Lung (tissue), 12 donors: ENCODE results near the gene LYSMD4. TPM values are rescaled to one million over a fixed set of nuclear protein-coding genes. Genes with fewer than 3 reads are reported as not detected.
A peak's percentile ranks its signal among the peaks of the same experiment; 100 is the strongest.

Experiments used
- ATAC-seq: fragments of 200-7000 bp; cut with Tn5 transposase; one replicate; pipeline ENCODE4 v1.9.1; 2020; ENCODE audit warnings: moderate number of reproducible peaks; ENCODE audit not compliant: insufficient read depth, low FRiP score
- DNase-seq, 3 donors: peaks; one replicate each; pipeline ENCODE4 v3.0.0-alpha.2; 2013 to 2017
- H3K27ac ChIP-seq, 2 donors: one replicate each; pipeline ENCODE4 v1.5.1; 2013; ENCODE audit warnings: mild to moderate bottlenecking in 2 of 2, moderate library complexity in 2 of 2, control low read depth in 1 of 2, inconsistent platforms in 1 of 2, low read depth in 1 of 2, low read length in 1 of 2
- H3K27me3 ChIP-seq, 3 donors: one replicate each; pipeline ENCODE4 v1.5.1; 2013; ENCODE audit warnings: low read length in 2 of 3; ENCODE audit not compliant: control insufficient read depth in 3 of 3, insufficient read depth in 3 of 3
- H3K36me3 ChIP-seq, 4 donors: one replicate each; pipeline ENCODE4 v1.5.1; 2013; ENCODE audit warnings: low read length in 4 of 4, mild to moderate bottlenecking in 1 of 4, moderate library complexity in 1 of 4; ENCODE audit not compliant: control insufficient read depth in 4 of 4, insufficient read depth in 4 of 4
- H3K4me1 ChIP-seq, 5 donors: one replicate each; pipeline ENCODE4 v1.5.1; 2013; ENCODE audit warnings: low read length in 5 of 5, mild to moderate bottlenecking in 2 of 5, moderate library complexity in 1 of 5; ENCODE audit not compliant: control insufficient read depth in 5 of 5, insufficient read depth in 5 of 5
- H3K4me3 ChIP-seq: one replicate; pipeline ENCODE4 v1.5.1; 2013; ENCODE audit warnings: mild to moderate bottlenecking, control low read depth, moderate library complexity
- H3K9ac ChIP-seq, 2 donors: one replicate each; pipeline ENCODE4 v1.5.1; 2013; ENCODE audit warnings: low read length in 2 of 2, control low read depth in 1 of 2; ENCODE audit not compliant: insufficient read depth in 1 of 2
- H3K9me3 ChIP-seq, 4 donors: one replicate each; pipeline ENCODE4 v1.5.1; 2013; ENCODE audit warnings: low read length in 3 of 4, mild to moderate bottlenecking in 1 of 4, moderate library complexity in 1 of 4; ENCODE audit not compliant: control insufficient read depth in 4 of 4, insufficient read depth in 3 of 4
- WGBS, 2 donors: extraction: QIAGEN DNeasy Blood & Tissue Kit; methylation state at CpG; one replicate each; pipeline ENCODE4 v1.1.7; 2013; 5-methylcytosine and 5-hydroxymethylcytosine counted together
- polyA plus RNA-seq, 2 donors: library from polyadenylated mRNA; stranded (reverse); fragments of 200-250 nt; gene quantifications; one replicate each; pipeline ENCODE4 v1.2.1, GENCODE V29; 2013
- total RNA-seq, 2 donors: library from RNA; depleted of rRNA in 1 of 2; stranded (reverse); fragments of >200 nt in 1 of 2; gene quantifications; one replicate each; pipeline ENCODE4 v1.2.1, GENCODE V29; 2014 to 2021
- TF ChIP-seq, protein P1 (sequence below): IDR thresholded peaks from 2 replicates; pipeline ENCODE4 v1.5.1; 2012; ENCODE audit warnings: mild to moderate bottlenecking; ENCODE audit errors: control extremely low read depth, extremely low read depth
- donor health status: control.
- donor health status: control.
- donor health status: Bipolar disorder and iron deficiency.
- donor health status: healthy.
- donor health status: DM: yes; HTN: yes; CAD: no.

Gene LYSMD4
- total and polyA plus RNA-seq, 4 donors = 3.7 to 12.4 (median 9.5) TPM

DNA sequence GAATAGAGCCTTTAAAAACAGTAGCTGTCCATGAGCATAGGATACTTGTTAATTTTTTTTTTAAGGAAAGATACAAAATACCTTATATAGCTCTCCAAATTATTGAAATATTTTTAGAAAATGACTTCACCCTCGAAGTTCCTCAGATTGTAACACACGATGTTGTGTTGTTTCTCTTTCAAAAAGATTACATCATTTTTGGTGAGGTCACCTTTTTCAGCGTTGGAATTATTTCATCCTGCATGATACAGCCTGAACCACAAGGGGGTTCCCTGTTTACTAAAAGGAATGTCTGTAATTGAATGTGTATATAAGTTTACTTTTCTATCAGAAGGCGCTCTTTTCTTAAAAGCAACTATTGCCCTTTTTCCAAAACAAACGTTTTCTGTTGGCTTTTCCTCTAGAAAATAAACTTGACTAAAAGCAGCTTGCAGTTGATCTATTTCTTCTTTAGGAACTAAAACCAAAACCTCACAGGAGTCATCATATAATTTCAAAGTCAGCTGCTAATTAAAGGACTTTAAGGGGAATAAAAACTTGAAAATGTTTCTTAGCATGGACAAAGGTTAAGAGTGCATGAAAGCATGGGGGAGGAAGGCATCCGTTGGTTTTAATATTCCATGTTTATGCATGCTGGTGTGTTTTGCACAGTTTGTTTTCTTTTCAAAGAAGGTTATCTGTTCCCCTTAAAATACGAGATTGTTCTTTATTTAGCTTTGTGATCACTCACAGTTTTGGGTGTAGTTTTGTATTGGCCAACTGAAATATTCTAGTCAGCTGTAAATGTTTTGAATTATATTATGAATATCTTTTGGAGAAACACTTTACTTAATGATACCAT is 29.4 kb downstream of the LYSMD4 start:
- TF ChIP-seq, protein P1, sequence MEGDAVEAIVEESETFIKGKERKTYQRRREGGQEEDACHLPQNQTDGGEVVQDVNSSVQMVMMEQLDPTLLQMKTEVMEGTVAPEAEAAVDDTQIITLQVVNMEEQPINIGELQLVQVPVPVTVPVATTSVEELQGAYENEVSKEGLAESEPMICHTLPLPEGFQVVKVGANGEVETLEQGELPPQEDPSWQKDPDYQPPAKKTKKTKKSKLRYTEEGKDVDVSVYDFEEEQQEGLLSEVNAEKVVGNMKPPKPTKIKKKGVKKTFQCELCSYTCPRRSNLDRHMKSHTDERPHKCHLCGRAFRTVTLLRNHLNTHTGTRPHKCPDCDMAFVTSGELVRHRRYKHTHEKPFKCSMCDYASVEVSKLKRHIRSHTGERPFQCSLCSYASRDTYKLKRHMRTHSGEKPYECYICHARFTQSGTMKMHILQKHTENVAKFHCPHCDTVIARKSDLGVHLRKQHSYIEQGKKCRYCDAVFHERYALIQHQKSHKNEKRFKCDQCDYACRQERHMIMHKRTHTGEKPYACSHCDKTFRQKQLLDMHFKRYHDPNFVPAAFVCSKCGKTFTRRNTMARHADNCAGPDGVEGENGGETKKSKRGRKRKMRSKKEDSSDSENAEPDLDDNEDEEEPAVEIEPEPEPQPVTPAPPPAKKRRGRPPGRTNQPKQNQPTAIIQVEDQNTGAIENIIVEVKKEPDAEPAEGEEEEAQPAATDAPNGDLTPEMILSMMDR = peak; percentile 8
- ATAC-seq = peak; percentile 50
- Histone ChIP-seq H3K27ac (peak overlapping the region in 1 of 2 donors; percentile 87), H3K27me3 (no peaks in the 10 kb centered on the region), H3K9ac (peak overlapping the region in 1 of 2 donors; percentile 65), H3K4me1 (peaks cover 2 to 33% (median 14%) of the 10 kb centered on the region in 5 donors), H3K36me3 (peaks cover 0 to 13% (median 2%) of the 10 kb centered on the region in 4 donors), H3K9me3 (no peaks in the 10 kb centered on the region), H3K4me3 (no peak overlapping the region)
- WGBS, 2 donors = 17 to 29% methylated on average over 7 of the region's 7 CpGs
- DNase-seq = peak in 2 of 3 donors; percentile 85 to 90

DNA sequence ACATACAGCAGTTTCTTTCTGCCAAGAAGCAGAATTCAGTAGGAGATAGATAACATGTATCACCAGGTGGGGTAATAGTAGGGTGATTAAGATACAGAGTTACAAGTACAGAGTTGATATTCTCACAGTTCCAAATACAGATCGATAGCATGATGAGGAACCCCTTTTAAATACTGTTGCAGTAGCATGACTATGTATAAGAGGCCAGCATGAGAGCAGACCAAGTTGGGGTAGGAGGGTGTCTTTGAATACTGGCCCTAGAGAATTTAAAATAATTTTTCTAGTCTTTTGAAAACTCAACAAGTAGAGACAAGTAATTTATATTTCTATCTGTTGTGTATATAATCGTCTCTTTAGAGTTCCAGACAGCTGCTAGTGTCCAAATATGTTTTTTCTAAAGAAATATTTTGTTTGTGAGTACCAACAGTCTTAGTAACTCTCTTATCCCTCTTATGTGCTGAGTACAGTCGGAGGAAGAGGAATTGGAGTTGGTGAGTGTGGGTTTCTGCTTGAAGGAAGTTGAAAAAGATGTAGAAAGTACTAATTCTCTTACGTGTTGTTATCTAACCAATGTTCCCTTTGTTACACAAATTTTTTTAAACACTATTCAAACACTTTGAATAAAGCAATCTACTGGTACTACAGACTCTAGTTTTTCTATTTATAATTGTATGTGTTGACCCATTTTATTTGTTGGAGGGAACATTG is 30.2 kb downstream of the LYSMD4 start:
- H3K27me3 ChIP-seq = no peaks in the 10 kb centered on the region
- H3K9ac ChIP-seq = peak overlapping the region in 1 of 2 donors; percentile 52
- DNase-seq (peak in 2 of 3 donors; percentile 48 to 57), ATAC-seq (no peak)
- TF ChIP-seq, protein P1 = no peak
- H3K36me3 ChIP-seq = peaks cover 0 to 13% (median 2%) of the 10 kb centered on the region in 4 donors
- H3K4me1 ChIP-seq = peaks cover 2 to 25% (median 12%) of the 10 kb centered on the region in 5 donors
- WGBS, 2 donors = 32 to 39% methylated on average over 4 of the region's 4 CpGs
- H3K9me3 ChIP-seq = no peaks in the 10 kb centered on the region
- H3K27ac ChIP-seq = peak overlapping the region; percentile 47 to 82
- no peak overlapping the region for H3K4me3 ChIP-seq

DNA sequence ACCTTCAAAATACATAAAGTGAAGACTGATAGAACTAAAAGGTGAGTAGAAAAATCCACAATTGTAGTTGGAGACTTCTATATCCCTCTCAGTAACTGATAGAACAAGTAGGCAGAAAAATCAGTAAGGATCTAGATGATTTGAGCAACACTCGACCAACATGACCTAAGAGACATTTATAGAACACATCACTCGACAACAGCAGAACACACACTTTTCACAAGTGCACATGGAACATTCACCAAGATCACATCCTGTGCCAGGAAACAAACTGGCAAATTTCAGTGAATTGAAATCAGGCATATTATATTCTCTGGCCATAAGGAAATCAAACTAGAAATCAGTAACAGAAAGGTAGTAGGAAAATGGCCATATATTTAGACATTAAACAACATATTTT is 37.1 kb downstream of the LYSMD4 start:
- no peak overlapping the region for H3K4me3 ChIP-seq
- ATAC-seq = no peak
- 64 to 77% methylated on average over 2 of the region's 2 CpGs for WGBS, 2 donors
- H3K4me1 ChIP-seq = peaks cover 0 to 3% (median 0%) of the 10 kb centered on the region in 5 donors
- H3K27ac ChIP-seq = peak overlapping the region in 1 of 2 donors; percentile 60
- peaks cover 0 to 22% (median 14%) of the 10 kb centered on the region in 4 donors for H3K36me3 ChIP-seq
- no peak for DNase-seq
- H3K9ac ChIP-seq = no peak overlapping the region
- H3K27me3 ChIP-seq = no peaks in the 10 kb centered on the region
- H3K9me3 ChIP-seq = no peaks in the 10 kb centered on the region
- TF ChIP-seq, protein P1 = no peak
